MM.1S (cell line): Measurements from ENCODE around the gene CRISP1.

Experiments
- EZH2 ChIP-seq: fragments of 300-600 bp; sonication (generic); optimal IDR thresholded peaks from 2 replicates; pipeline ENCODE3; 2017; ENCODE audit warnings: low read depth, mild to moderate bottlenecking, antibody characterized with exemption, low read length, mixed read lengths
- EZH2phosphoT487 ChIP-seq: fragments of 300-600 bp; sonication (generic); IDR thresholded peaks from 2 replicates; pipeline ENCODE4 v1.6.1; 2018; ENCODE audit warnings: antibody characterized with exemption, low read length
- TF ChIP-seq, protein P1 (sequence below): fragments of 300-600 bp; sonication (generic); IDR thresholded peaks from 2 replicates; pipeline ENCODE4 v1.5.1; 2016; ENCODE audit warnings: antibody characterized with exemption, low read length, mixed read lengths

GRCh38 chr6:49826743-49827406 lies 39.5 kb downstream of the CRISP1 start:
- TF ChIP-seq, protein P1, sequence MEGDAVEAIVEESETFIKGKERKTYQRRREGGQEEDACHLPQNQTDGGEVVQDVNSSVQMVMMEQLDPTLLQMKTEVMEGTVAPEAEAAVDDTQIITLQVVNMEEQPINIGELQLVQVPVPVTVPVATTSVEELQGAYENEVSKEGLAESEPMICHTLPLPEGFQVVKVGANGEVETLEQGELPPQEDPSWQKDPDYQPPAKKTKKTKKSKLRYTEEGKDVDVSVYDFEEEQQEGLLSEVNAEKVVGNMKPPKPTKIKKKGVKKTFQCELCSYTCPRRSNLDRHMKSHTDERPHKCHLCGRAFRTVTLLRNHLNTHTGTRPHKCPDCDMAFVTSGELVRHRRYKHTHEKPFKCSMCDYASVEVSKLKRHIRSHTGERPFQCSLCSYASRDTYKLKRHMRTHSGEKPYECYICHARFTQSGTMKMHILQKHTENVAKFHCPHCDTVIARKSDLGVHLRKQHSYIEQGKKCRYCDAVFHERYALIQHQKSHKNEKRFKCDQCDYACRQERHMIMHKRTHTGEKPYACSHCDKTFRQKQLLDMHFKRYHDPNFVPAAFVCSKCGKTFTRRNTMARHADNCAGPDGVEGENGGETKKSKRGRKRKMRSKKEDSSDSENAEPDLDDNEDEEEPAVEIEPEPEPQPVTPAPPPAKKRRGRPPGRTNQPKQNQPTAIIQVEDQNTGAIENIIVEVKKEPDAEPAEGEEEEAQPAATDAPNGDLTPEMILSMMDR, result no peak
- TF ChIP-seq EZH2 (no peak), EZH2phosphoT487 (no peak)
